ENCODE data around the gene LRRC26. TPM values are rescaled to one million over a fixed set of nuclear protein-coding genes. Genes with fewer than 3 reads are reported as not detected.

LRRC26 gene
- polyA plus RNA-seq, 3 donors, result not detected

DNA sequence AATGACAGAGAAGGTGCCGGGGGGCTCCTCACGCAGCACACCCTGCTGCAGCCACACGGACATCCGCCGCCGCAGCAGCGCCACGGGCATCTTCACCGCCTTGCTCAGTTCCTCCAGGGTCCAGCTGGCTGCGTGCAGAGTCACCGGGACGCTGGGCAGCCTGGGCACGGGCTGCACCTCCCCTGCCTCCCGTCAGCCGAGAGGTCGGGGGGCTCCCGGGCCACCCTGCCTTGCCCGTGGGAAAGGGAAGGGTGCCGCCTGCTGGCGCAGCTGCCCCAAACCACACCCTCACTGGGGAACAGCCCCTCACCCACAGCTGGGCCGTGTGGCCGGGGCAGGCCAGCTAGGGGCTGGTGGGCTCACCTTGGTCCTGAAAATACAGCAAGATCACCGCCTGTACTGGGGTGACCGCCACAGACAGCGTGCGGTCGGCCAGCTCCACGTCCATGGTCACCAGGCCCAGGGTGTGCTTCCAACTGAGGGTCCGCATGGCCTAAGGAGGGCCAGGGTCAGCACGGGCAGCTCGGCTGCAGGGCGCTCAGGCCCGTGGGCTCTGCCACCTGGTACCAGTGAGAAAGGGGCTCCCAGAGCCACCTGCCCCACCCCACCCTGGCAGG, 5.6 kb upstream of the LRRC26 start:
- H3K9ac ChIP-seq (ENCODE audit: insufficient read depth, low read length, poor library complexity, severe bottlenecking), result no peak overlapping the region
- no peak overlapping the region for H3K27ac Mint-ChIP-seq
- no peaks in the 10 kb centered on the region for H3K9me3 ChIP-seq (replicated peaks in 1 of 2; ENCODE audit: control insufficient read depth in 1 of 2, insufficient read depth in 1 of 2, low read length in 2 of 2)
- no peak for DNase-seq
- no peaks in the 10 kb centered on the region for H3K9me3 Mint-ChIP-seq
- no peak overlapping the region for H3K27ac ChIP-seq (ENCODE audit: low read depth in 1 of 2, low read length in 2 of 2)
- intact Hi-C loops (cut with micrococcal nuclease), result no loop called here
- H3K36me3 ChIP-seq (replicated peaks in 1 of 2; ENCODE audit: control insufficient read depth in 1 of 2, insufficient read depth in 2 of 2, low read length in 2 of 2), result peaks cover 29 to 36% of the 10 kb centered on the region in 2 donors
- H3K4me1 ChIP-seq (ENCODE audit: control insufficient read depth in 1 of 2, insufficient read depth in 2 of 2, low read length in 2 of 2), result no peaks in the 10 kb centered on the region
- H3K4me1 Mint-ChIP-seq, result no peaks in the 10 kb centered on the region
- H3K4me2 ChIP-seq (replicated peaks; ENCODE audit: extremely low read depth, low read length, poor library complexity, severe bottlenecking), result no peak overlapping the region
- no peak overlapping the region for H3K4me3 ChIP-seq (replicated peaks in 1 of 3; ENCODE audit: low read depth in 2 of 3, low read length in 3 of 3)
- H3K4me3 Mint-ChIP-seq, result no peak overlapping the region
- no peak overlapping the region for H2AFZ ChIP-seq (ENCODE audit: insufficient read depth, low read depth, low read length, poor library complexity, severe bottlenecking)
- no peaks in the 10 kb centered on the region for H4K20me1 ChIP-seq (ENCODE audit: insufficient read depth, low read length)
- H3K27me3 ChIP-seq (ENCODE audit: control insufficient read depth in 2 of 2, insufficient read depth in 2 of 2, low read length in 2 of 2), result peaks cover 2 to 33% of the 10 kb centered on the region in 2 donors
- H3K36me3 Mint-ChIP-seq, result peaks cover 20 to 28% of the 10 kb centered on the region in 2 donors
- H3K79me2 ChIP-seq (ENCODE audit: insufficient read depth, low read length), result no peaks in the 10 kb centered on the region
- TF ChIP-seq, protein P1, sequence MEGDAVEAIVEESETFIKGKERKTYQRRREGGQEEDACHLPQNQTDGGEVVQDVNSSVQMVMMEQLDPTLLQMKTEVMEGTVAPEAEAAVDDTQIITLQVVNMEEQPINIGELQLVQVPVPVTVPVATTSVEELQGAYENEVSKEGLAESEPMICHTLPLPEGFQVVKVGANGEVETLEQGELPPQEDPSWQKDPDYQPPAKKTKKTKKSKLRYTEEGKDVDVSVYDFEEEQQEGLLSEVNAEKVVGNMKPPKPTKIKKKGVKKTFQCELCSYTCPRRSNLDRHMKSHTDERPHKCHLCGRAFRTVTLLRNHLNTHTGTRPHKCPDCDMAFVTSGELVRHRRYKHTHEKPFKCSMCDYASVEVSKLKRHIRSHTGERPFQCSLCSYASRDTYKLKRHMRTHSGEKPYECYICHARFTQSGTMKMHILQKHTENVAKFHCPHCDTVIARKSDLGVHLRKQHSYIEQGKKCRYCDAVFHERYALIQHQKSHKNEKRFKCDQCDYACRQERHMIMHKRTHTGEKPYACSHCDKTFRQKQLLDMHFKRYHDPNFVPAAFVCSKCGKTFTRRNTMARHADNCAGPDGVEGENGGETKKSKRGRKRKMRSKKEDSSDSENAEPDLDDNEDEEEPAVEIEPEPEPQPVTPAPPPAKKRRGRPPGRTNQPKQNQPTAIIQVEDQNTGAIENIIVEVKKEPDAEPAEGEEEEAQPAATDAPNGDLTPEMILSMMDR (IDR thresholded peaks at IDR 0.05), result no peak
- peaks cover 20 to 40% (median 37%) of the 10 kb centered on the region in 3 donors for H3K27me3 Mint-ChIP-seq (ENCODE audit: low read depth in 3 of 3)
- WGBS (ENCODE audit: insufficient coverage), result 87% methylated on average over 24 of the region's 33 CpGs

DNA sequence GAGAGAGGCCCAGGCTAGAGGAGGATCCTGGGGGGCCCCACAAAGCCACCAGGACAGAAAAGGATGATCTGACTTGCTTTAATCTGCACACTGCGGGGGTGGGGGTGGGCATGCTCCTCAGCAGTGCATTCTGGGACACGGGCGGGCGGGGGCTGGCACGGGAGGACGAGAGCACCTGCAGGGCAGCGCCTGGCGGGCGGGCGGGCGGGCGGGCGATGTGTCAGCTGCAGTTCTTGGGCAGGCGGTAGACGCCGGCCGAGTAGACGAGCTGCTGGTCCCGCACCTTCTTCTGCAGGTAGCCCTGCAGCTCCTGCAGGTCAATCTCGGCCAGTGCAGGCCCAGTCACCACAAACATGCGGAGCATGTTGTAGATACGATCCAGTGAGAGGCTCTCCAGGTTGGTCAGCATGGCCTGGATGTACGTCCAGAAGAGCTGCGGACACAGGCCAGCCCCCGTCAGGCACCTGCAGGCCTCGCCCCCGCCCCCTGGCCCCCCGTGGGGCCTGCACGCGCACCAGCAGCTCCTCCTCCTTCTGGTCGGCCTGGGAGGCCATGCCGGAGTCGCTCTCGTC, 5.0 kb upstream of the LRRC26 start:
- Histone ChIP-seq H3K9me3 (replicated peaks in 1 of 2; ENCODE audit: control insufficient read depth in 1 of 2, insufficient read depth in 1 of 2, low read length in 2 of 2) (no peaks in the 10 kb centered on the region), H3K27ac (ENCODE audit: low read depth in 1 of 2, low read length in 2 of 2) (no peak overlapping the region), H3K36me3 (replicated peaks in 1 of 2; ENCODE audit: control insufficient read depth in 1 of 2, insufficient read depth in 2 of 2, low read length in 2 of 2) (peaks cover 23 to 30% of the 10 kb centered on the region in 2 donors), H3K4me3 (replicated peaks in 1 of 3; ENCODE audit: low read depth in 2 of 3, low read length in 3 of 3) (no peak overlapping the region), H3K27me3 (ENCODE audit: control insufficient read depth in 2 of 2, insufficient read depth in 2 of 2, low read length in 2 of 2) (peaks cover 3 to 40% of the 10 kb centered on the region in 2 donors), H3K9ac (ENCODE audit: insufficient read depth, low read length, poor library complexity, severe bottlenecking) (no peak overlapping the region), H3K4me1 (ENCODE audit: control insufficient read depth in 1 of 2, insufficient read depth in 2 of 2, low read length in 2 of 2) (no peaks in the 10 kb centered on the region), H3K4me2 (replicated peaks; ENCODE audit: extremely low read depth, low read length, poor library complexity, severe bottlenecking) (no peak overlapping the region), H2AFZ (ENCODE audit: insufficient read depth, low read depth, low read length, poor library complexity, severe bottlenecking) (no peak overlapping the region), H3K79me2 (ENCODE audit: insufficient read depth, low read length) (no peaks in the 10 kb centered on the region), H4K20me1 (ENCODE audit: insufficient read depth, low read length) (no peaks in the 10 kb centered on the region)
- H3K27ac Mint-ChIP-seq, result no peak overlapping the region
- no peak overlapping the region for H3K4me3 Mint-ChIP-seq
- H3K36me3 Mint-ChIP-seq, result peaks cover 16 to 23% of the 10 kb centered on the region in 2 donors
- H3K9me3 Mint-ChIP-seq, result no peaks in the 10 kb centered on the region
- TF ChIP-seq, protein P1 (IDR thresholded peaks at IDR 0.05), result no peak
- WGBS (ENCODE audit: insufficient coverage), result 80% methylated on average over 33 of the region's 34 CpGs
- H3K4me1 Mint-ChIP-seq, result no peaks in the 10 kb centered on the region
- DNase-seq, result no peak
- H3K27me3 Mint-ChIP-seq (ENCODE audit: low read depth in 3 of 3), result peaks cover 25 to 46% (median 43%) of the 10 kb centered on the region in 3 donors
- intact Hi-C loops (cut with micrococcal nuclease), result no loop called here
